ENCODE measurements around the gene DIS3.
A peak's percentile ranks its signal among the peaks of the same experiment; 100 is the strongest.
"Not testable (repeated sequence)": the region's sequence is repeated elsewhere in the genome, so short reads cannot be mapped to it uniquely, and the experiment has no call there.

DIS3 gene

DNA sequence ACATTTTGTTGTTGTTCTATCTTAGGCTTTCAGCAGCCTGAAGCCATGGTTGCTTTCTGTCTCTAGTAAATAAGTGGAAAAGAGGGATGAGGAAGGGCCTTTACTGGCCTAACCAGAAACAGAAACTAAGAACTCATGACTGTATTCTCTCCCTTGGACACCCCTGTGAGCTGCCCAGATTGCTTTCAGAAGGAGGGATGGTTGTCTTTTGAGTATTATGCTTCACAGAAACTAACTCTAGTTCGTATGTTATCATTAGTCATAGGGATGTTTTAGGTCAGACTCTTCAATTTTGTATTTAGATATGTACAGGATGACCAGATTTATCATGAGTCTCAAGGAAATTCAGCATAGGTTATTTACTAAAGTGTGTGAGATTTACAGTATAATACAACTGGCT is 36.4 kb downstream of the DIS3 start:
- DNase-seq = no peak

GRCh38 chr13:72740015-72740414 is 41.7 kb downstream of the DIS3 start:
- no peak for DNase-seq

DNA sequence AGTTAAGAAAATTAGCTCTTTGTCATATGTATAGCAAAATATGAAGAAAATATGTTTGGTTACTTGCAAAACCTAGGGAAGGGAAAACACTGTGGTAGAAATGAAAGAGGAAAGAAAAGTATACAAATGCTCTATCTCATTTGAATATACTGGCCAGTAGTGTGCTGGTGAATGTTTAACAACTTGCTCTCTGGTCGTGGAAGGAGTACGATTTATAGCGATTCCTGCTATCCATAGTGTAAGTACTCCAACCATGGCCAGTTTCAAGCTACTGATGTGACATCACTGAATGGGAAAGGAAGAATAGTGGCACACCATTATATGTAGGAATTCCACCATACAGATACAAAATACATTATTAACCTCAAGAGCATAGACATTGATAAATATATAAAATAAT is 44.7 kb downstream of the DIS3 start:
- DNase-seq = no peak

DNA sequence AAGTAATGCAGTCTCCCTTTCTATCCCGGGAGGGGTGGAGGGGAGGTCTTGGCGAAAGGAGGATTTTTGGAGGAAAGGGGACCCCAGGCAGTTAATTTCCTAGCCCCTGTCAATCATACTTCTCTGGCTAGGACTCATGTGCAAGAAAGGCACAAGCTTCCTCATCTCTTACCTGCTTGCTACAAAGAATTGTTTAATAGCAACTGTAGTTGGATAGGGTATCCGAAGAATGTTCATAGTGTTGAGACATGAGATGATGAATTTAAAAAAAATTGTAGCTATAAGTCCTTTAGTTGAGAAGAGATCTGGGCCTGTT is 53.5 kb downstream of the DIS3 start:
- DNase-seq = no peak

DNA sequence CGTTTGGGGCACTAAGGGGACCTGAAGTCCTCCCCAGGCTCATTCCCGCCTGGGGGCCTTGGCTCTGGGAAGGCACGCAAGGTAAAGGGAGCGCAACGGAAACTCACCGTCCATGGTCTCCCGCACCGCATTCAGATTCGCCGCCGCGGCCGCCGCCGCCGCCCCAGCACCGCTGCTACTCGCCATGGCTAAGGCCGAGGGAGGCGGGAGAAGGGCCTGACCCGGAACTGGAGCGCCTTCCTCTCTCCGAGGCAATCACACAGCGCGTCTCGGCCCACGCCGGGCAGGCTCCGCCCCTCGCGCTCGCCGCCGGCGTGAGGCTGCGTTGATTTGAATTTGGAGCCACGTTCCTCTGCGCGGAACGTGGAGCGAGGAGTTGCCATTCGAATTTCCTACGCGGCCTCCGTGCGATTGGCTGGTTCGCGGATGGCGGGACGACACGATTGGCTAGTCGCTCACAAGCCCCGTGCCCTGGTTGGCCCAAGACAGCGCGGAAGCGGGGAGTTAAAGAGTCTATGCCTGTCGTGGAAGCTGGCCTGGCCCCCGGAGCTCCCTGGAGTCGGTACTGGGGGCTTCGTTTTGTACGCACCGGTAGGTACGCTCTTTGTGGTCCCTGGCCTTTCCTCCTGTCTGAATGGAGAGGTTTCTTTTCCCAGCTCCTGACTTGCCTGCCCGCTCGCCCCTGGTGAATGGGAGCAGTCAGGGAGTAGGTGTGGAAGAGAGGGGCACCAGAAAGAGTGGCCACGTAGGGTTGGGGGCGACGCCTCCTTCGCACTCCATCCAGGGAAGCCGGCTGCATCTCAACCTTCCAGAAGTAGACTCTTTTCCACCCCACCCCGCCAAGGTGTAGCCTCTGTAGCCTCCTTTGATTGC is 54.0 kb downstream of the DIS3 start, which contains the start of the genes BORA and MZT1:
Gene BORA (plus strand): TSS at position 507 of the 873 bp plus-strand sequence. CDS start 1,018 bp downstream, outside the sequence.
Gene MZT1 (minus strand): TSS at position 213 of the 873 bp plus-strand sequence. CDS start 27 bp downstream, at position 186.
- peak; percentile 91 for DNase-seq

DNA sequence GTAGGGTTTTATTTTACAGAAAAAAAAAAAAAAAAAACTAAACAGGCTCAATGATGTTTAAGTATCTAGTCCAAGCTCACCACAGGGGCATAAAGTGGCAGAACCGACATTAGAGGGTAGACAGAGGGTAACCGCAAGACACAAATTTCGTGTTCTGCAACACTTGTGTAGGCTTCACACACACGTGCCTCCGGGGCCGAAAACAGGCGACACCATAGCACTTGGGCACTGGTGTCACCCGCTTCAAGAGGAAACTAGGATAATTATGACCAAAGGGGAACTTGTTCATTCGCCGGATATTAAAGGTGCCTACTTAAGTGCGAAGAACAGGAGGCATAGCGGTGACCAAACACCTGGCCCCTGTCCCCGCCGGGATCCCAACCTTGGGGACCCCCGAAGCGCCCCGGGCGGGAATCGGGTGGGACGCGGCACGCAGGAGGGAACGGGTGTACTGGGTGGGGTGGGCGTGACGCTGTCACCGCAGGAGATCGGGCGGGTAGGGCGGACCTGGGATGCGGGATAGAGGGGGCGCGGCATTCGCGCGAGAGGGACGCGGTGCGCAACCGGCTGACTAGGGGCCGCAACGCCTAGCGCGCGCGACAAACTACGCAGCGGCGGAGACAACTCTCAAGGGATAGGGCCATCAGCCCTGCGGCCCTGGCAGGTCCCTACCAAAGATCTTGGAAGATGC is 54.8 kb downstream of the DIS3 start:
- DNase-seq = peak; percentile 15

DNA sequence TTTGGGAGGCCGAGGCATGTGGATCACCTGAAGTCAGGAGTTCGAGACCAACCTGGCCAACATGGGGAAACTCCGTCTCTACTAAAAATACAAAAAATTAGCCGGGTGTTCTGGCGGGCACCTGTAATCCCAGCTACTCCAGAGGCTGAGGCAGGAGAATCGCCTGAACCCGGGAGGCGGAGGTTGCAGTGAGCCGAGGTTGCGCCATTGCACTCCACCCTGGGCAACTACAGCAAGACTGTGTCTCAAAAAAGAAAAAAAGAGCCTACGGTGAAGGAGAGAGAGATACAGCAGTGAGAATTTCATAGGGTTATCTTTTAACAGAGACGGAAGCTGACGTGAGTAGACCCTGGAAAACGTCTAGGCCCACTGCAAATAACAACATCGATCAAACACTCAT is 55.5 kb downstream of the DIS3 start:
- not testable (repeated sequence) for DNase-seq

DNA sequence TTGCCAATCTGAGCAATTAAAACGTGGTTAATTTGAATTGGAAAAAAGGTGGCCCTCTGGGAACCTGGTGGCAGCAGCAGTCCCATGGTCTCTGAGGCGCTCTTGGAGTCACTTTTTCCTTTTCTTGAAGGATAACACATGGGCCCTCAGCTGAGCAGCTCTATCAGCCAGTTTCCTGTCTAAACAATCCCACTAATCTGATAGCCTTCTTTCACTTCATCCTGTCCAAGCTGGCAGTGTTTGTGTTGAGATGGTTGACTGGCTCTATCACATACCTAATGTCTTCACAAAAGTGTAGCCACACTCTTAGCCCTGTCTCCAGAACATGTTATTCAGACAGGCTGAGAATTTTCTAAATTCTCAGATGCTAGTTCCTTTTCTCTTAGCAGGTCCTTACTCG is 64.9 kb downstream of the DIS3 start:
- DNase-seq = no peak

All from DMS79 (cell line).